ENCODE measurements around the gene ZFP69B. TPM values are rescaled to one million over a fixed set of nuclear protein-coding genes. Genes with fewer than 3 reads are reported as not detected.

ZFP69B gene
- total and polyA plus RNA-seq, 2 donors (not counting 3 experiments of a cell fraction or from before 2014, with no cell fraction given) = 0.81 to 3.4 TPM

- H3K27me3 ChIP-seq (ENCODE audit: control insufficient read depth in 2 of 2, insufficient read depth in 2 of 2, low read length in 2 of 2) = no peaks in the 10 kb centered on the region
- DNase-seq (ENCODE audit: low read depth, low spot score) (no peak), FAIRE-seq (no peak)
- intact Hi-C loops (cut with micrococcal nuclease) (no loop called here), dilution Hi-C loops (cut with MboI; ENCODE audit: extremely low pct_ligation_motif_present, low sequenced_read_pairs) (no loop called here)
- BruUV-seq (replicated peaks) = no TSS peak
- H3K27ac ChIP-seq (ENCODE audit: insufficient read depth, low read depth, low read length) = no peak overlapping the region
- TF ChIP-seq GATA2 (IDR thresholded peaks at IDR 0.05; ENCODE audit: insufficient read depth, insufficient read length, low read depth, low read length) = no peak
- peaks cover 3% of the 10 kb centered on the region for H3K9me3 ChIP-seq (replicated peaks; ENCODE audit: control insufficient read depth, insufficient read depth, low read length)
- no peaks in the 10 kb centered on the region for H3K9me1 ChIP-seq (replicated peaks; ENCODE audit: control insufficient read depth, extremely low read depth, insufficient read depth, low read length)
- no peak overlapping the region for H3K9ac ChIP-seq (replicated peaks; ENCODE audit: extremely low read depth, insufficient read depth, low read length)
- ChIA-PET CTCF (no interaction called here), POLR2A (no interaction called here)
- no peaks in the 10 kb centered on the region for H4K20me1 ChIP-seq (replicated peaks; ENCODE audit: control insufficient read depth, extremely low read depth, insufficient read depth, low read length)
- H3K79me2 ChIP-seq (ENCODE audit: control insufficient read depth, insufficient read depth, low read length) = no peaks in the 10 kb centered on the region
- no peak overlapping the region for H3K4me2 ChIP-seq (ENCODE audit: insufficient read depth, low read length)
- no peak overlapping the region for H3K4me3 ChIP-seq (replicated peaks in 1 of 3; ENCODE audit: insufficient read depth in 1 of 3, low read depth in 1 of 3, low read length in 3 of 3)
- H3K36me3 ChIP-seq (ENCODE audit: control insufficient read depth in 2 of 2, extremely low read depth in 1 of 2, insufficient read depth in 2 of 2, low read length in 2 of 2) = no peaks in the 10 kb centered on the region
- no peaks in the 10 kb centered on the region for H3K4me1 ChIP-seq (ENCODE audit: control insufficient read depth, extremely low read depth, insufficient read depth, low read length)
- no peak overlapping the region for H2AFZ ChIP-seq (ENCODE audit: low read depth, low read length)
These were observed 19.1 kb downstream of the ZFP69B start for GRCh38 chr1:40469327-40469726.

- Histone ChIP-seq H3K4me3 (replicated peaks in 1 of 3; ENCODE audit: insufficient read depth in 1 of 3, low read depth in 1 of 3, low read length in 3 of 3) (no peak overlapping the region), H2AFZ (ENCODE audit: low read depth, low read length) (no peak overlapping the region), H3K27me3 (ENCODE audit: control insufficient read depth in 2 of 2, insufficient read depth in 2 of 2, low read length in 2 of 2) (no peaks in the 10 kb centered on the region), H3K9me3 (replicated peaks; ENCODE audit: control insufficient read depth, insufficient read depth, low read length) (no peaks in the 10 kb centered on the region), H4K20me1 (replicated peaks; ENCODE audit: control insufficient read depth, extremely low read depth, insufficient read depth, low read length) (no peaks in the 10 kb centered on the region), H3K79me2 (ENCODE audit: control insufficient read depth, insufficient read depth, low read length) (no peaks in the 10 kb centered on the region), H3K27ac (ENCODE audit: insufficient read depth, low read depth, low read length) (no peak overlapping the region), H3K9me1 (replicated peaks; ENCODE audit: control insufficient read depth, extremely low read depth, insufficient read depth, low read length) (no peaks in the 10 kb centered on the region), H3K9ac (replicated peaks; ENCODE audit: extremely low read depth, insufficient read depth, low read length) (no peak overlapping the region), H3K4me1 (ENCODE audit: control insufficient read depth, extremely low read depth, insufficient read depth, low read length) (peaks cover 12% of the 10 kb centered on the region), H3K36me3 (ENCODE audit: control insufficient read depth in 2 of 2, extremely low read depth in 1 of 2, insufficient read depth in 2 of 2, low read length in 2 of 2) (no peaks in the 10 kb centered on the region), H3K4me2 (ENCODE audit: insufficient read depth, low read length) (no peak overlapping the region)
- ChIA-PET POLR2A (no interaction called here), CTCF (no interaction called here)
- DNase-seq (ENCODE audit: low read depth, low spot score) = no peak
- intact Hi-C loops (cut with micrococcal nuclease) = no loop called here
- BruUV-seq (replicated peaks) = no TSS peak
- no peak for FAIRE-seq
- dilution Hi-C loops (cut with MboI; ENCODE audit: extremely low pct_ligation_motif_present, low sequenced_read_pairs) = no loop called here
- no peak for TF ChIP-seq MYC (IDR thresholded peaks at IDR 0.05; ENCODE audit: low read depth, low read length)
- no peak for TF ChIP-seq EZH2 (IDR thresholded peaks at IDR 0.05; ENCODE audit: borderline replicate concordance, low read depth, low read length, severe bottlenecking)
- TF ChIP-seq FOS (IDR thresholded peaks at IDR 0.05; ENCODE audit: borderline replicate concordance, insufficient read depth, low read length) = no peak
- TF ChIP-seq MAX (IDR thresholded peaks at IDR 0.05; ENCODE audit: insufficient read depth, insufficient read length) = no peak
- no peak for TF ChIP-seq GATA2 (IDR thresholded peaks at IDR 0.05; ENCODE audit: insufficient read depth, insufficient read length, low read depth, low read length)
- no peak for TF ChIP-seq POLR2AphosphoS5 (IDR thresholded peaks at IDR 0.05; ENCODE audit: insufficient read depth, low read depth, low read length)
- no peak for TF ChIP-seq POLR2A (IDR thresholded peaks at IDR 0.05; ENCODE audit: low read depth, low read length)
- TF ChIP-seq JUN (IDR thresholded peaks at IDR 0.05; ENCODE audit: borderline replicate concordance, insufficient read depth, insufficient read length, low read depth) = no peak
- no peak for TF ChIP-seq CTCF (IDR thresholded peaks at IDR 0.05; ENCODE audit: extremely low read depth in 1 of 2, insufficient read depth in 1 of 2, low read depth in 1 of 2, low read length in 2 of 2)
These were observed 25.0 kb downstream of the ZFP69B start for GRCh38 chr1:40475268-40475667.

All from endothelial cell of umbilical vein (primary cell).